ENCODE data around the gene KDSR. TPM values are rescaled to one million over a fixed set of nuclear protein-coding genes. Genes with fewer than 3 reads are reported as not detected.

KDSR gene
- total RNA-seq, 1 donor from 2014 or later, result 50.2 TPM

GRCh38 chr18:63377275-63377980, 10.4 kb upstream of the KDSR start:
- H3K9me3 Mint-ChIP-seq, result peaks cover 5% of the 10 kb centered on the region
- TF ChIP-seq CTCF (conservative IDR thresholded peaks at IDR 0.05), result no peak
- no peaks in the 10 kb centered on the region for H3K27me3 Mint-ChIP-seq
- no peak for DNase-seq (ENCODE audit: extremely low spot score, unreplicated experiment)
- no peaks in the 10 kb centered on the region for H3K4me1 Mint-ChIP-seq (ENCODE audit: unreplicated experiment)
- H3K4me3 Mint-ChIP-seq, result no peak overlapping the region
- peaks cover 4% of the 10 kb centered on the region for H3K36me3 Mint-ChIP-seq
- H3K27ac Mint-ChIP-seq, result no peak overlapping the region

GRCh38 chr18:63376538-63376937, 9.5 kb upstream of the KDSR start:
- no peak overlapping the region for H3K4me3 Mint-ChIP-seq
- no peak for TF ChIP-seq CTCF (conservative IDR thresholded peaks at IDR 0.05)
- peaks cover 5% of the 10 kb centered on the region for H3K9me3 Mint-ChIP-seq
- H3K4me1 Mint-ChIP-seq (ENCODE audit: unreplicated experiment), result no peaks in the 10 kb centered on the region
- no peaks in the 10 kb centered on the region for H3K27me3 Mint-ChIP-seq
- no peak overlapping the region for H3K27ac Mint-ChIP-seq
- peaks cover 4% of the 10 kb centered on the region for H3K36me3 Mint-ChIP-seq
- DNase-seq (ENCODE audit: extremely low spot score, unreplicated experiment), result no peak

- Mint-ChIP-seq H3K27ac (no peak overlapping the region), H3K9me3 (peaks cover 5% of the 10 kb centered on the region), H3K4me3 (no peak overlapping the region), H3K36me3 (peaks cover 4% of the 10 kb centered on the region), H3K27me3 (no peaks in the 10 kb centered on the region), H3K4me1 (ENCODE audit: unreplicated experiment) (no peaks in the 10 kb centered on the region)
- DNase-seq (ENCODE audit: extremely low spot score, unreplicated experiment), result no peak
- no peak for TF ChIP-seq CTCF (conservative IDR thresholded peaks at IDR 0.05)
Measured at GRCh38 chr18:63374540-63374939, 7.5 kb upstream of the KDSR start.

GRCh38 chr18:63373161-63373560, 6.2 kb upstream of the KDSR start:
- no peak overlapping the region for H3K27ac Mint-ChIP-seq
- peaks cover 4% of the 10 kb centered on the region for H3K36me3 Mint-ChIP-seq
- no peak for DNase-seq (ENCODE audit: extremely low spot score, unreplicated experiment)
- H3K4me3 Mint-ChIP-seq, result no peak overlapping the region
- H3K4me1 Mint-ChIP-seq (ENCODE audit: unreplicated experiment), result no peaks in the 10 kb centered on the region
- H3K9me3 Mint-ChIP-seq, result peaks cover 5% of the 10 kb centered on the region
- no peak for TF ChIP-seq CTCF (conservative IDR thresholded peaks at IDR 0.05)
- no peaks in the 10 kb centered on the region for H3K27me3 Mint-ChIP-seq

GRCh38 chr18:63368611-63369010, 1.6 kb upstream of the KDSR start:
- peak overlapping the region; percentile 91 for H3K4me3 Mint-ChIP-seq
- H3K4me1 Mint-ChIP-seq (ENCODE audit: unreplicated experiment), result peaks cover 13% of the 10 kb centered on the region
- H3K9me3 Mint-ChIP-seq, result no peaks in the 10 kb centered on the region
- H3K27me3 Mint-ChIP-seq, result no peaks in the 10 kb centered on the region
- DNase-seq (ENCODE audit: extremely low spot score, unreplicated experiment), result no peak
- peak overlapping the region; percentile 91 for H3K27ac Mint-ChIP-seq
- H3K36me3 Mint-ChIP-seq, result peaks cover 6% of the 10 kb centered on the region
- no peak for TF ChIP-seq CTCF (conservative IDR thresholded peaks at IDR 0.05)

All from type B pancreatic cell (in vitro differentiated cells).